Measurements from ENCODE around the gene ARV1.

Gene ARV1

DNA sequence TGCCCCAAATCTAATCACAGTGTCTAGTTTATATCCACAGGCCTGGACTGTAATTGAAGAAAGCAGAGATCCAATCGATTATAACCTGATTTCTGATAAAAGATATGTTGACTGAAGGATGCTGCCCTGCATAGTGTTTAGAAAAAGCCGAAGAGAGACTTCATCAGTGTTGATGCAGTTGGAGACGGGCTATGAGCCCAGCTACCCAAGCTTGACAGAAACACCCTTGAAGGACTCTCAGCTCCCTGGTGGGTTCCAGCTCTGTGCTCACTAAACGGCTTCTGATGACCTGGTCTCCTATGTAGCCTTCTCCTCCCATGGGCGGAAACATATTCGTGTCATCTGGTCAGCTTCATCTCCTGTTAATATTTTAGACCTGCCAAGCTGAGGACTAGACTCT is 50.9 kb downstream of the ARV1 start:
- no peaks in the 10 kb centered on the region for H3K36me3 ChIP-seq (ENCODE audit: low read depth)
- no peaks in the 10 kb centered on the region for H3K27me3 ChIP-seq (ENCODE audit: insufficient read depth, poor library complexity, severe bottlenecking)
- H3K27ac ChIP-seq (ENCODE audit: poor library complexity, severe bottlenecking) = no peak overlapping the region
- ATAC-seq (ENCODE audit: low read depth) = no peak
- DNase-seq (ENCODE audit: low spot score) = no peak
- no peak overlapping the region for H3K4me3 ChIP-seq (ENCODE audit: severe bottlenecking)
- TF ChIP-seq, protein P1, sequence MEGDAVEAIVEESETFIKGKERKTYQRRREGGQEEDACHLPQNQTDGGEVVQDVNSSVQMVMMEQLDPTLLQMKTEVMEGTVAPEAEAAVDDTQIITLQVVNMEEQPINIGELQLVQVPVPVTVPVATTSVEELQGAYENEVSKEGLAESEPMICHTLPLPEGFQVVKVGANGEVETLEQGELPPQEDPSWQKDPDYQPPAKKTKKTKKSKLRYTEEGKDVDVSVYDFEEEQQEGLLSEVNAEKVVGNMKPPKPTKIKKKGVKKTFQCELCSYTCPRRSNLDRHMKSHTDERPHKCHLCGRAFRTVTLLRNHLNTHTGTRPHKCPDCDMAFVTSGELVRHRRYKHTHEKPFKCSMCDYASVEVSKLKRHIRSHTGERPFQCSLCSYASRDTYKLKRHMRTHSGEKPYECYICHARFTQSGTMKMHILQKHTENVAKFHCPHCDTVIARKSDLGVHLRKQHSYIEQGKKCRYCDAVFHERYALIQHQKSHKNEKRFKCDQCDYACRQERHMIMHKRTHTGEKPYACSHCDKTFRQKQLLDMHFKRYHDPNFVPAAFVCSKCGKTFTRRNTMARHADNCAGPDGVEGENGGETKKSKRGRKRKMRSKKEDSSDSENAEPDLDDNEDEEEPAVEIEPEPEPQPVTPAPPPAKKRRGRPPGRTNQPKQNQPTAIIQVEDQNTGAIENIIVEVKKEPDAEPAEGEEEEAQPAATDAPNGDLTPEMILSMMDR (IDR thresholded peaks at IDR 0.05; ENCODE audit: poor library complexity, severe bottlenecking) = no peak
- no peaks in the 10 kb centered on the region for H3K4me1 ChIP-seq (ENCODE audit: insufficient read depth, poor library complexity, severe bottlenecking)
- no peaks in the 10 kb centered on the region for H3K9me3 ChIP-seq (ENCODE audit: severe bottlenecking)

DNA sequence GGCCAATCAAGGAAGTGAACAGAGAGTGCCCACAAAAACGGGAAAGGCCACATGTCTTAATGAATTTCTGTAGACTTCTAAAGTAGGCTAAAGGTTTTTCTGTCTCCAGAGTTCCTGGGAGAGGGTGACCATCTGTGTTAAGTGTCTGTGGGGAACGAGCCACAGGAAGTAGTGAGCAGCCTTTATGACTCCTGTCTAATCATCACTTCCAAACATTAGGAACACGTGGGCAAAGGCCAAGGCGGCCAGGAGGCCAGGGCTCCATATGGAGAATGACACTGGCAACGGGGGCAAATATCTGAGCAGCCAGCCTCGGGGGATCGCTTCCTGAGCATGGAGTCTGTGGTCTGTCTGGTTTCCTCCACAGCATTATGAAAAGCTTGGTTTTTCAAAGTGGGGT is 54.1 kb downstream of the ARV1 start:
- Histone ChIP-seq H3K4me3 (ENCODE audit: severe bottlenecking) (no peak overlapping the region), H3K4me1 (ENCODE audit: insufficient read depth, poor library complexity, severe bottlenecking) (no peaks in the 10 kb centered on the region), H3K9me3 (ENCODE audit: severe bottlenecking) (no peaks in the 10 kb centered on the region), H3K27ac (ENCODE audit: poor library complexity, severe bottlenecking) (no peak overlapping the region), H3K36me3 (ENCODE audit: low read depth) (no peaks in the 10 kb centered on the region), H3K27me3 (ENCODE audit: insufficient read depth, poor library complexity, severe bottlenecking) (no peaks in the 10 kb centered on the region)
- ATAC-seq (ENCODE audit: low read depth) (no peak), DNase-seq (ENCODE audit: low spot score) (no peak)
- TF ChIP-seq, protein P1 (IDR thresholded peaks at IDR 0.05; ENCODE audit: poor library complexity, severe bottlenecking) = no peak

DNA sequence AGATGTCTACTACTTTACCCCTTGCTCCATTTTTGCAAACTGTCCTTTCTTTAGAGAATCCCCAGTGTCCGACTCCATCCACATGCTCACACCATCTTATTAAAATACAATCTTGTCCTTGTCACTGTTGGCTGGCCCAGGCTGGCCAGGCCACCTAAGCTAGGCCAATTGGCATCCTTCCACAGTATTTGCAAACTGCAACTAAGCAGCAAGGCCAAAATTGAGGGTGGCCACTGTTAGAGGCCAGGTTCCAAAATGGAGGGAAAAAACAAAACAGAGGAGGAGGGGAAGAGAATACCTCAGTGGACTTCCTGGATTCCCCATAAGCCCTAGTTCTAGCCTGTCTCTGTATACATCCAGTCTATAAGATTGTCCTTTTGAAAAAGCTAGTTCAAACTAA is 56.9 kb downstream of the ARV1 start:
- no peak overlapping the region for H3K4me3 ChIP-seq (ENCODE audit: severe bottlenecking)
- DNase-seq (ENCODE audit: low spot score) (no peak), ATAC-seq (ENCODE audit: low read depth) (no peak)
- H3K9me3 ChIP-seq (ENCODE audit: severe bottlenecking) = no peaks in the 10 kb centered on the region
- no peak overlapping the region for H3K27ac ChIP-seq (ENCODE audit: poor library complexity, severe bottlenecking)
- H3K27me3 ChIP-seq (ENCODE audit: insufficient read depth, poor library complexity, severe bottlenecking) = no peaks in the 10 kb centered on the region
- H3K4me1 ChIP-seq (ENCODE audit: insufficient read depth, poor library complexity, severe bottlenecking) = no peaks in the 10 kb centered on the region
- no peaks in the 10 kb centered on the region for H3K36me3 ChIP-seq (ENCODE audit: low read depth)
- TF ChIP-seq, protein P1 (IDR thresholded peaks at IDR 0.05; ENCODE audit: poor library complexity, severe bottlenecking) = no peak

DNA sequence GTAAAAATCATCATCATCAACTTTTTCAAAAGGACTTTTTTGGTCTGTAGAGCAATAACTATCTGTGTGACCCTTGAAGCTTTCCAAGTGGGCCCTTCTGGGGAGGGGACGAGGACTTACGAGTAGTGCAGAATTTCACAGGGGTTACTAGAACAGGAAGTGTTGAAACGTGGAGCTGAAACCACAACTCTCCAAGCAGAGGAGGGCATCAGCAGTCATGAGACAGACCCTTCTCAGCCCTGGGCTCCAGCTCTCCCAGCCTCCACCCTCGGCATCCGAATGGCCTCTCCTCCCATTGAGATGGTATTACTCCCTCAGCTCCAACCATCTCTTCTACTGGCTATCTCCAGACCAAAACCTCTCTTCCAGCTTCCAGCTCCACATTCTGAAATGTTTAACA is 57.5 kb downstream of the ARV1 start:
- no peaks in the 10 kb centered on the region for H3K4me1 ChIP-seq (ENCODE audit: insufficient read depth, poor library complexity, severe bottlenecking)
- TF ChIP-seq, protein P1 (IDR thresholded peaks at IDR 0.05; ENCODE audit: poor library complexity, severe bottlenecking) = no peak
- ATAC-seq (ENCODE audit: low read depth) (no peak), DNase-seq (ENCODE audit: low spot score) (no peak)
- no peak overlapping the region for H3K4me3 ChIP-seq (ENCODE audit: severe bottlenecking)
- no peaks in the 10 kb centered on the region for H3K36me3 ChIP-seq (ENCODE audit: low read depth)
- no peaks in the 10 kb centered on the region for H3K9me3 ChIP-seq (ENCODE audit: severe bottlenecking)
- H3K27ac ChIP-seq (ENCODE audit: poor library complexity, severe bottlenecking) = no peak overlapping the region
- H3K27me3 ChIP-seq (ENCODE audit: insufficient read depth, poor library complexity, severe bottlenecking) = no peaks in the 10 kb centered on the region

DNA sequence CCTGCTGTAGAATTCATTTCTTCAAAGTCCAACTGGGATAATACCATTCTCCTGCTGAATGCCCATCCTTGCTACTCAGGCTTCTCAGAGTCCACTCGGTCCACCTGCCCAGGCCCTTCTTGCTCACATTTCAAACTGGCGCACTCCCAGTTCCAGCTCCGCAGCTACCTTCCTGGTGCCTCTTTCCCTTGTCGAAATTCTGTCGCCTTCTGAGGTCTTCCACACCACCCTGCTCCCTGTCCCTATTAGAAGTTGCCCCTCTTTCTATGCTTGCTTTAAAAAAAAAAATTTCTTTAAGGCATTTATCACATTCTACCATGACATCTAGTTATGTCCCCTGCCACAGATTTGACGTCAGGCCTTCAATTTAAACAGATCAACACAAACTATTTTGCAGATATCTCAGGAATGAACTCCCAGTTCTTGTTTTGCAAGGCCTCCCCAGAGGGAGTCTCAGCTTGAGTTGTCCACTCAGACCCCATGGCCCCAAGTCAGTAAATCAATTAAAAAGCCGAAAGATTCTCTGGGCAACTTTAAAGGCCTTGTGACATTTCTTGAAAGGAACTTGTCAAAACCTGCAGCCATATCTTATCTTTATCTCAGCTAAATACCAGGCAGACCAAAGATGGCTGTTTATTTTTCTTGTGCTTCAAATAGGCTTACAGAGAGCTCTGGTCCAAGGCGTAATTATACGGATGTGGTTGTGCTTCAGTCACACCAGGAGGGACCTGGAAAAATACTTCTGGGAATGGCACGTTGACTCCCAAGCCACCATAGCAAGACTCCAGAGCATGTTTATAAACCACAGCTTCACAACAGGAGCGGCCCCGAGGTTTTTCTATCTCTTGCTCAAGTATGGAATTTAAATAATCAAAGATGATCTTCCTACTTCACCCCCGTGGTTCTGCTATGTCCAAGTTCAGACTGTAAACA is 59.0 kb downstream of the ARV1 start:
- no peak for DNase-seq (ENCODE audit: low spot score)
- TF ChIP-seq, protein P1 (IDR thresholded peaks at IDR 0.05; ENCODE audit: poor library complexity, severe bottlenecking) = no peak
- Histone ChIP-seq H3K4me1 (ENCODE audit: insufficient read depth, poor library complexity, severe bottlenecking) (no peaks in the 10 kb centered on the region), H3K9me3 (ENCODE audit: severe bottlenecking) (no peaks in the 10 kb centered on the region), H3K27me3 (ENCODE audit: insufficient read depth, poor library complexity, severe bottlenecking) (no peaks in the 10 kb centered on the region), H3K27ac (ENCODE audit: poor library complexity, severe bottlenecking) (no peak overlapping the region), H3K4me3 (ENCODE audit: severe bottlenecking) (no peak overlapping the region), H3K36me3 (ENCODE audit: low read depth) (no peaks in the 10 kb centered on the region)
- no peak for ATAC-seq (ENCODE audit: low read depth)
